K562 (cell line): ENCODE results near the gene MSANTD1. TPM values are rescaled to one million over a fixed set of nuclear protein-coding genes. Genes with fewer than 3 reads are reported as not detected.
A peak's percentile ranks its signal among the peaks of the same experiment; 100 is the strongest.

Source experiments
- ATAC-seq: fragments of 200-7000 bp; cut with Tn5 transposase; 3 replicates; pipeline ENCODE4 v1.9.1; 2020; ENCODE audit warnings: moderate library complexity
- BruUV-seq: library from RNA; stranded (reverse); fragments of 400-500 nt; replicated peaks from 2 replicates; lab custom pipeline; 2021; lab: Mats Ljungman, UMichigan
- CTCF ChIA-PET: fragments of 300-600 bp; formaldehyde crosslinking; extraction: SDS; loops from one replicate; lab custom pipeline; 2021; ENCODE audit warnings: low intra/inter-chr PET ratio; lab: Yijun Ruan, JAX
- POLR2A ChIA-PET: fragments of 300-600, 350-650 bp; sonication (Branson Sonifier 250); formaldehyde crosslinking; extraction: SDS; loops from one replicate; lab custom pipeline; 2021; ENCODE audit warnings: antibody characterized with exemption, inconsistent platforms; lab: Yijun Ruan, JAX
- DNase-seq, 4 experiments: peaks; one replicate each; pipeline versions ENCODE4 v3.0.0 to v3.0.0-alpha.2; 2011 to 2018; ENCODE audit warnings: low spot score in 3 of 4, mixed read lengths in 3 of 4; ENCODE audit errors: extremely low read depth in 1 of 4
- FAIRE-seq: peaks from 2 replicates; lab custom pipeline; 2011; peaks lifted over from hg19 to GRCh38; lab: Jason Lieb, UNC
- H2AFZ ChIP-seq: 2 replicates; pipeline ENCODE4 v1.6.0; 2011; ENCODE audit warnings: low read depth, low read length, control low read depth, inconsistent platforms
- H3K27ac ChIP-seq: fragments of 200-600 bp; 3 replicates; pipeline ENCODE4 v1.8.0; 2011; ENCODE audit warnings: low read depth, mild to moderate bottlenecking, control low read depth, inconsistent platforms, low read length, moderate library complexity, mixed read lengths; ENCODE audit errors: extremely low read depth
- H3K27me3 ChIP-seq, 2 experiments: fragments of 300-600 bp in 1 of 2; 2 replicates in 1 of 2; 3 replicates in 1 of 2; pipeline versions ENCODE4 v1.6.0 to v1.8.0; 2011; ENCODE audit warnings: inconsistent platforms in 2 of 2, low read length in 2 of 2, mild to moderate bottlenecking in 1 of 2, mixed read lengths in 1 of 2, moderate library complexity in 1 of 2; ENCODE audit not compliant: control insufficient read depth in 2 of 2, insufficient read depth in 2 of 2
- H3K36me3 ChIP-seq: fragments of 300-600 bp; 3 replicates; pipeline ENCODE4 v1.8.0; 2011; ENCODE audit warnings: mild to moderate bottlenecking, low read length, inconsistent platforms; ENCODE audit not compliant: control insufficient read depth, insufficient read depth
- H3K4me1 ChIP-seq, 2 experiments: fragments of 200-600 bp in 1 of 2; replicated peaks in 1 of 2; 2 replicates in 1 of 2; 3 replicates in 1 of 2; pipeline versions ENCODE4 v1.5.1 to v1.8.0; 2011; ENCODE audit warnings: inconsistent platforms in 2 of 2, low read length in 2 of 2, mild to moderate bottlenecking in 1 of 2, mixed read lengths in 1 of 2, moderate library complexity in 1 of 2; ENCODE audit not compliant: control insufficient read depth in 2 of 2, insufficient read depth in 2 of 2
- H3K4me2 ChIP-seq: 2 replicates; pipeline ENCODE4 v1.6.1; 2011; ENCODE audit warnings: low read length, control low read depth, inconsistent platforms, mixed read lengths; ENCODE audit not compliant: insufficient read depth
- H3K4me3 ChIP-seq: fragments of 200-600 bp; sonication (generic), shearing (Covaris generic); 2 replicates; pipeline ENCODE4 v1.5.1; 2016; ENCODE audit warnings: control low read depth, inconsistent platforms
- H3K79me2 ChIP-seq: fragments of 200-600 bp; 3 replicates; pipeline ENCODE4 v1.8.0; 2011; ENCODE audit warnings: low read length, inconsistent platforms; ENCODE audit not compliant: control insufficient read depth, insufficient read depth
- H3K9ac ChIP-seq, 2 experiments: 2 replicates each; pipeline versions ENCODE4 v1.6.0 to v1.6.1; 2011; ENCODE audit warnings: low read depth in 2 of 2, low read length in 2 of 2, control low read depth in 1 of 2, inconsistent platforms in 1 of 2, mild to moderate bottlenecking in 1 of 2, mixed read lengths in 1 of 2; ENCODE audit not compliant: insufficient read depth in 1 of 2
- H3K9me1 ChIP-seq: one replicate; pipeline ENCODE4 v1.6.0; 2011; ENCODE audit warnings: inconsistent platforms, mild to moderate bottlenecking, low read length, moderate library complexity; ENCODE audit not compliant: control insufficient read depth, insufficient read depth
- H3K9me3 ChIP-seq: replicated peaks from 2 replicates; pipeline ENCODE4 v1.5.1; 2011; ENCODE audit warnings: low read depth, low read length, inconsistent platforms; ENCODE audit not compliant: control insufficient read depth, insufficient read depth
- H4K20me1 ChIP-seq: replicated peaks from 2 replicates; pipeline ENCODE4 v1.6.1; 2011; ENCODE audit warnings: low read length, inconsistent platforms, mixed read lengths; ENCODE audit not compliant: control insufficient read depth, insufficient read depth
- ZNF644 ChIP-seq: fragments of 200-800 bp; sonication (Bioruptor generic); IDR thresholded peaks from 2 replicates; pipeline ENCODE4 v1.6.1; 2016; ENCODE audit warnings: low read depth, missing genetic modification characterization, missing compliant biosample characterization
- WGBS: fragments of 100-300 bp; shearing (Covaris generic); methylation state at CpG from one replicate; pipeline ENCODE4 v1.1.6; 2016; ENCODE audit warnings: low coverage, mixed read lengths; ENCODE audit not compliant: insufficient coverage; ENCODE audit errors: missing lambda C conversion rate; 5-methylcytosine and 5-hydroxymethylcytosine counted together
- in situ Hi-C: fragments of 300-500 bp; cut with MboI; formaldehyde crosslinking; loops from 4 replicates; pipeline ENCODE4 v1.15.0; 2018; ENCODE audit warnings: inconsistent platforms, mixed read lengths
- intact Hi-C: fragments of 100-400 bp; cut with micrococcal nuclease; formaldehyde crosslinking; loops from 2 replicates; pipeline ENCODE4 v1.14.2; 2022
- polyA plus RNA-seq, 8 experiments: library from polyadenylated mRNA; depleted of rRNA in 4 of 8; stranded (reverse) in 5 of 8; unstranded in 3 of 8; fragments of >200 nt; fragmentation: Nextera tagmentation in 2 of 8; fragmentation: Illumina TruSeq in 1 of 8; extraction: Ambion mirVana in 2 of 8; extraction: Trizol in 1 of 8; gene quantifications; 2 replicates each; pipeline versions ENCODE4 v1.2.1 to v1.2.3, GENCODE V29; 2011 to 2014; ENCODE audit warnings: inconsistent platforms in 1 of 8, missing spikeins in 1 of 8
- total RNA-seq, 7 experiments: library from RNA; depleted of rRNA in 6 of 7; stranded (reverse); fragments of >200 nt in 6 of 7; fragmentation: Illumina TruSeq in 2 of 7; extraction: Trizol in 2 of 7; gene quantifications; 2 replicates each; pipeline versions ENCODE4 v1.2.1 to v1.2.3, GENCODE V29; 2011 to 2021; ENCODE audit warnings: low replicate concordance in 1 of 7
- TF ChIP-seq, protein P1 (sequence below): sonication (generic); formaldehyde crosslinking; IDR thresholded peaks from 2 replicates; pipeline ENCODE4 v1.9.0; 2022; ENCODE audit warnings: mild to moderate bottlenecking, missing genetic modification reagents

Gene MSANTD1
- total and polyA plus RNA-seq, 9 of the 15 experiments (the other 6 are each of a cell fraction or from before 2014, with no cell fraction given), result 0.04 to 0.09 (median 0.07) TPM; not detected in 6

GRCh38 chr4:3253808-3254207 lies 4.8 kb downstream of the MSANTD1 start:
- in situ Hi-C loops (no loop called here), intact Hi-C loops (no loop called here)
- Histone ChIP-seq H3K4me1 (peaks cover 0 to 48% of the 10 kb centered on the region in 2 experiments; a peak in 2 of 5 replicates), H3K27ac (no peak overlapping the region), H3K36me3 (no peaks in the 10 kb centered on the region), H2AFZ (no peak overlapping the region), H3K9me1 (no peaks in the 10 kb centered on the region), H3K9ac (no peak overlapping the region), H3K27me3 (peaks cover 24 to 57% of the 10 kb centered on the region in 2 experiments), H3K4me3 (no peak overlapping the region), H4K20me1 (peaks cover 8% of the 10 kb centered on the region; the same call in 1 of the 2 replicates), H3K9me3 (no peaks in the 10 kb centered on the region), H3K4me2 (no peak overlapping the region), H3K79me2 (no peaks in the 10 kb centered on the region)
- BruUV-seq, result no TSS peak
- CTCF ChIA-PET, result no interaction called here
- ATAC-seq (no peak), DNase-seq (no peak), FAIRE-seq (no peak)
- TF ChIP-seq, protein P1, sequence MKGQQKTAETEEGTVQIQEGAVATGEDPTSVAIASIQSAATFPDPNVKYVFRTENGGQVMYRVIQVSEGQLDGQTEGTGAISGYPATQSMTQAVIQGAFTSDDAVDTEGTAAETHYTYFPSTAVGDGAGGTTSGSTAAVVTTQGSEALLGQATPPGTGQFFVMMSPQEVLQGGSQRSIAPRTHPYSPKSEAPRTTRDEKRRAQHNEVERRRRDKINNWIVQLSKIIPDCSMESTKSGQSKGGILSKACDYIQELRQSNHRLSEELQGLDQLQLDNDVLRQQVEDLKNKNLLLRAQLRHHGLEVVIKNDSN (CRISPR knock-in tag), result peak; percentile 60
- no peak for TF ChIP-seq ZNF644 (tag)
- POLR2A ChIA-PET, result no interaction called here
- WGBS, result 7% methylated on average over 12 of the region's 13 CpGs
